Hepatocyte (in vitro differentiated cells): ENCODE measurements around the gene PRR30. TPM values are rescaled to one million over a fixed set of nuclear protein-coding genes. Genes with fewer than 3 reads are reported as not detected.

Experiments used
- DNase-seq: peaks from one replicate; pipeline ENCODE4 v3.0.0-alpha.2; 2016; ENCODE audit warnings: low spot score
- H2AFZ ChIP-seq: fragments of 200-600 bp; sonication (generic); 2 replicates; pipeline ENCODE4 v1.6.0; 2016; ENCODE audit warnings: antibody characterized with exemption, mild to moderate bottlenecking
- H3K27ac ChIP-seq: fragments of 200-600 bp; sonication (generic); 2 replicates; pipeline ENCODE4 v1.5.1; 2016; ENCODE audit warnings: mild to moderate bottlenecking
- H3K27me3 ChIP-seq: fragments of 200-600 bp; sonication (generic); 2 replicates; pipeline ENCODE4 v1.6.1; 2016
- H3K36me3 ChIP-seq: fragments of 200-600 bp; sonication (generic); replicated peaks from 2 replicates; pipeline ENCODE4 v1.5.1; 2016; ENCODE audit warnings: low read depth; ENCODE audit not compliant: insufficient read depth
- H3K4me1 ChIP-seq: fragments of 200-600 bp; sonication (generic); 2 replicates; pipeline ENCODE4 v1.5.1; 2016; ENCODE audit warnings: mild to moderate bottlenecking, moderate library complexity; ENCODE audit not compliant: insufficient read depth
- H3K4me2 ChIP-seq: fragments of 200-600 bp; sonication (generic); 2 replicates; pipeline ENCODE4 v1.6.0; 2016
- H3K4me3 ChIP-seq: fragments of 200-600 bp; sonication (generic); 2 replicates; pipeline ENCODE4 v1.5.1; 2016; ENCODE audit warnings: mild to moderate bottlenecking
- H3K79me2 ChIP-seq: fragments of 200-600 bp; sonication (generic); 2 replicates; pipeline ENCODE4 v1.6.0; 2017; ENCODE audit warnings: mild to moderate bottlenecking
- H3K9me2 ChIP-seq: fragments of 200-600 bp; sonication (generic); replicated peaks from 2 replicates; pipeline ENCODE4 v1.6.0; 2017; ENCODE audit warnings: mild to moderate bottlenecking; ENCODE audit not compliant: insufficient read depth
- H3K9me3 ChIP-seq: fragments of 200-600 bp; sonication (generic); 2 replicates; pipeline ENCODE4 v1.5.1; 2016; ENCODE audit warnings: low read depth, mild to moderate bottlenecking
- H4K20me1 ChIP-seq: fragments of 200-600 bp; sonication (generic); 2 replicates; pipeline ENCODE4 v1.6.0; 2016; ENCODE audit warnings: mild to moderate bottlenecking; ENCODE audit not compliant: insufficient read depth, poor library complexity, severe bottlenecking
- CTCF ChIP-seq: fragments of 200-600 bp; sonication (generic); IDR thresholded peaks from 2 replicates; pipeline ENCODE4 v1.5.1; 2016; ENCODE audit warnings: antibody characterized with exemption, mild to moderate bottlenecking; ENCODE audit not compliant: poor library complexity
- EZH2 ChIP-seq: fragments of 200-600 bp; sonication (generic); IDR thresholded peaks from 2 replicates; pipeline ENCODE4 v1.6.1; 2016; ENCODE audit warnings: antibody characterized with exemption, mild to moderate bottlenecking, borderline replicate concordance
- EZH2phosphoT487 ChIP-seq: fragments of 200-600 bp; sonication (generic); IDR thresholded peaks from one replicate; pipeline ENCODE4 v1.6.1; 2018; ENCODE audit warnings: antibody characterized with exemption, mild to moderate bottlenecking, low read depth, moderate library complexity; ENCODE audit not compliant: unreplicated experiment, severe bottlenecking
- WGBS: methylation state at CpG from one replicate; pipeline ENCODE4 v1.1.6; 2016; ENCODE audit warnings: low lambda C conversion rate; ENCODE audit errors: missing lambda C conversion rate; 5-methylcytosine and 5-hydroxymethylcytosine counted together
- polyA plus RNA-seq: library from polyadenylated mRNA; unstranded; fragments of >200 nt; fragmentation: Nextera tagmentation; extraction: Ambion mirVana; gene quantifications from 2 replicates; pipeline ENCODE4 v1.2.1, GENCODE V29; 2016
- total RNA-seq: library from RNA; depleted of rRNA; stranded (reverse); fragments of >200 nt; gene quantifications from 2 replicates; pipeline ENCODE4 v1.2.3, GENCODE V29; 2014

PRR30 gene
- total and polyA plus RNA-seq, 2 experiments from 2014 or later = not detected

DNA sequence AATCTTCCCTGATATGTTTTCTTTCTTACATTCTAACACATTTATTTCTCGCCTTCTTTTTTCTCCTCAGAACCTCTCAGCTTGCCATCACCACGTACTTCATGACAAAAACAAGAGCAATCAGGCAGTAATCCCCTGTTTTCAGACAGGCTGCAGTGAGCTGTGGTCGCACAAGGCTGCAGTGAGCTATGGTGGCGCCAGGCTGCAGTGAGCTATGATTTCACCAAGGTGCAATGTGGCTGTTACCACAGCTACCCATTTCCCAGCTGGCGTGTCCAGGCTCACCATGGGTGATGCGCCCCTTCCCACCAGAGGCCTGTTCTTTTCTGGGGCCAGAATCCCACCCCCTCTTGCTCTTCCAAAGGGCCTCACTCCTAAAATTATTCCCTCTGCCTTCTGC lies 35.4 kb upstream of the PRR30 start:
- Histone ChIP-seq H3K27me3 (peaks cover 13% of the 10 kb centered on the region), H3K4me1 (no peaks in the 10 kb centered on the region), H3K4me3 (no peak overlapping the region), H3K9me3 (no peaks in the 10 kb centered on the region), H2AFZ (no peak overlapping the region), H4K20me1 (no peaks in the 10 kb centered on the region), H3K9me2 (no peaks in the 10 kb centered on the region), H3K4me2 (no peak overlapping the region), H3K79me2 (no peaks in the 10 kb centered on the region), H3K27ac (no peak overlapping the region), H3K36me3 (no peaks in the 10 kb centered on the region)
- WGBS = 65% methylated on average over 6 of the region's 6 CpGs
- no peak for DNase-seq
- no peak for TF ChIP-seq EZH2

GRCh38 chr2:27171351-27171848 lies 32.2 kb upstream of the PRR30 start:
- Histone ChIP-seq H4K20me1 (no peaks in the 10 kb centered on the region), H3K27me3 (peaks cover 8% of the 10 kb centered on the region), H3K4me1 (no peaks in the 10 kb centered on the region), H3K36me3 (no peaks in the 10 kb centered on the region), H3K9me3 (no peaks in the 10 kb centered on the region), H3K9me2 (no peaks in the 10 kb centered on the region), H3K4me2 (no peak overlapping the region), H3K79me2 (no peaks in the 10 kb centered on the region), H3K27ac (no peak overlapping the region), H2AFZ (no peak overlapping the region), H3K4me3 (no peak overlapping the region)
- no peak for TF ChIP-seq EZH2phosphoT487
- no peak for TF ChIP-seq CTCF
- TF ChIP-seq EZH2 = no peak
- WGBS = 63% methylated on average over 8 of the region's 8 CpGs
- DNase-seq = peak; percentile 32

DNA sequence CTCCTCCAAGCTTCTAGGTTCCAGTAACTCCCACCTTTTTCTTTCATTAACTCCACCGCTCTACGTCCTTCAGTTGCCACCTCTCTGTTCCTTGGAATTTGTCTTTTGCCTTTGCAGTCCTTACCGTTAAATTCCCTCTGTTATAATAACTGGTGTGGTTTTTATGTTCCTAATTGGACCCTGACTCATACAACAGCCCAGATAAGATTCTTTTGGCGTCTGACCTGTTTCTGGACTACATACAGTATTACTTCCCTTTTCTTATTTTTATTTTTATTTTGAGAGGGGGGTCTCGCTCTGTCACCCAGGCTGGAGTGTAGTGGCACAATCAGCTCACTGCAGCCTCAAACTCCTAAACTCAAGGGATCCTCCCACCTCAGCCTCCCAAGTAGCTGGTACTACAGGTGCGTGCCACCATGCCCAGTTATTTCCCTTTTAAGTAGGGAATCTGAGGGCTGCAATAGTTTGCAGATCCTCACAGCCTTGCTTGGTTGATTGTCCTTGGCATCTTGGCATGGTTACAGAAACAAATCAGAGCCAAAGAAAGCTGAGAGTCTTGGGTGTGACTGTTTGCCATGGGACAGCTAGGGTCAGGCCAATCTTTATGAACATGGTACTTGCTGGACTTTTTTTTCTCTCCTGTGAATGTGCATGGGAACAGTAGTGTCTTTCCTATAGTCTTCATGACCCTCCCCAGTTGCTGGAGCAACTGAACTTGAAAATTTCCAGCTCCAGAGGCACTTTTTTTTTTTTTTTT lies 31.5 kb upstream of the PRR30 start:
- Histone ChIP-seq H2AFZ (no peak overlapping the region), H3K9me2 (no peaks in the 10 kb centered on the region), H3K79me2 (no peaks in the 10 kb centered on the region), H3K4me1 (no peaks in the 10 kb centered on the region), H4K20me1 (no peaks in the 10 kb centered on the region), H3K36me3 (no peaks in the 10 kb centered on the region), H3K27me3 (peaks cover 8% of the 10 kb centered on the region), H3K27ac (no peak overlapping the region), H3K4me3 (no peak overlapping the region), H3K9me3 (no peaks in the 10 kb centered on the region), H3K4me2 (no peak overlapping the region)
- no peak for DNase-seq
- no peak for TF ChIP-seq EZH2phosphoT487
- no peak for TF ChIP-seq EZH2
- TF ChIP-seq CTCF = no peak
- WGBS = 79% methylated on average over 6 of the region's 6 CpGs

DNA sequence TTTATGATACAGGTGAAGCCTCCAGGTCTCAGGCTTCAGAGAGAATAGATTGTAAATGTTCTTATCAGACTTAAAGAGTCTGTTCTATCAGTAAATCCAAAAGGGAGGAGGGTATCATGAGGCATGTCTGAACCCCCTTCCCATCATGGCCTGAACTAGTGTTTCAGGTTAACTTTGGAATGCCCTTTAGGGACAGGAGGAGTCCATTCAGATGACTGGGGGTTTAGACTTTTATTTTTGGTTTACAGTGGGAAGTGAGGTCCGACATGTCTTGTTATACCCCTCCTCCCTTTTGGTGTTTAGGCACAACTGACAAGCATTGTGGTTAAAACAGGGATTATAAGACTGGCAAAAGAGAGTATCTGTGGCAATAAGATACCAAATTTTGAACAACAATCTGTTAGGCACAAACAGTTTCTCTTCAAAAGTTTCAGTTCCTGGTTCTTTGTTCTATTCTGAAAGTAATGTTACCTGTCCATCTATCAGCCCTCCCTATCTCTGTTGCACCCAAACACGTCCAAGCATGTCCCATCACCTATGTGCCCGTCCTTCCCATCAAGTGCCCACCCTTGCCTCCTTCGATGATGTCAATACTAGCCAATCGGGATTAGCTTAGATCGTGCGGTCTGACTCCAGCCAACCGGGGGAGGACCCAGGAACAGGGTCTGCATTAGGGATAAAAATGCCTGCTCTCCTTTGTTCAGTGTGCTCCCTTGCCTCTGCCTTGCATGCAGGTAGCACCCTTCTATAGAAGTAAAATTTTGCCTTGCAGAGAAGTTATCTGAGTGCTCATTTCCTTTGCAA lies 26.0 kb upstream of the PRR30 start:
- Histone ChIP-seq H3K4me2 (no peak overlapping the region), H3K27me3 (peaks cover 2% of the 10 kb centered on the region), H3K9me2 (no peaks in the 10 kb centered on the region), H3K27ac (no peak overlapping the region), H3K79me2 (no peaks in the 10 kb centered on the region), H4K20me1 (no peaks in the 10 kb centered on the region), H2AFZ (no peak overlapping the region), H3K9me3 (no peaks in the 10 kb centered on the region), H3K4me3 (no peak overlapping the region), H3K36me3 (no peaks in the 10 kb centered on the region), H3K4me1 (no peaks in the 10 kb centered on the region)
- WGBS = 85% methylated on average over 8 of the region's 8 CpGs
- TF ChIP-seq EZH2phosphoT487 = no peak
- TF ChIP-seq EZH2 = no peak
- TF ChIP-seq CTCF = no peak
- DNase-seq = no peak
